DND-41 (cell line): Measurements from ENCODE around the gene CDH2.

ENCODE experiments used
- ATAC-seq: fragments of 200-7000 bp; cut with Tn5 transposase; 3 replicates; pipeline ENCODE4 v1.9.1; 2021; ENCODE audit warnings: low read depth; ENCODE audit not compliant: insufficient read depth
- DNase-seq: peaks from one replicate; pipeline ENCODE4 v3.0.0-alpha.2; 2020
- H2AFZ ChIP-seq: 2 replicates; pipeline ENCODE4 v1.6.0; 2012; ENCODE audit warnings: low read depth, low read length
- H3K27ac ChIP-seq: 2 replicates; pipeline ENCODE4 v1.5.1; 2012; ENCODE audit warnings: low read length, inconsistent platforms
- H3K27me3 ChIP-seq: fragments of 200-600 bp; sonication (generic); 2 replicates; pipeline ENCODE4 v1.6.0; 2012; ENCODE audit warnings: low read length, mild to moderate bottlenecking, inconsistent platforms; ENCODE audit not compliant: insufficient read depth, poor library complexity
- H3K36me3 ChIP-seq: 2 replicates; pipeline ENCODE4 v1.5.1; 2012; ENCODE audit warnings: low read length, inconsistent platforms; ENCODE audit not compliant: insufficient read depth
- H3K4me1 ChIP-seq: 2 replicates; pipeline ENCODE4 v1.5.1; 2012; ENCODE audit warnings: mild to moderate bottlenecking, low read length; ENCODE audit not compliant: insufficient read depth
- H3K4me2 ChIP-seq: 2 replicates; pipeline ENCODE4 v1.6.0; 2012; ENCODE audit warnings: mild to moderate bottlenecking, moderate library complexity, low read length, inconsistent platforms; ENCODE audit not compliant: insufficient read depth
- H3K4me3 ChIP-seq, 2 experiments: fragments of 200-600 bp in 1 of 2; shearing (Covaris generic) in 1 of 2; 2 replicates each; pipeline ENCODE4 v1.5.1; 2012 to 2016; ENCODE audit warnings: inconsistent platforms in 2 of 2, low read length in 2 of 2, mild to moderate bottlenecking in 2 of 2, low read depth in 1 of 2, moderate library complexity in 1 of 2
- H3K79me2 ChIP-seq: 2 replicates; pipeline ENCODE4 v1.6.0; 2012; ENCODE audit warnings: low read length, inconsistent platforms; ENCODE audit not compliant: insufficient read depth
- H3K9ac ChIP-seq: 2 replicates; pipeline ENCODE4 v1.6.0; 2012; ENCODE audit warnings: low read depth, mild to moderate bottlenecking, inconsistent platforms, low read length, moderate library complexity
- H3K9me3 ChIP-seq: 2 replicates; pipeline ENCODE4 v1.5.1; 2012; ENCODE audit warnings: low read length, moderate library complexity, mild to moderate bottlenecking, inconsistent platforms; ENCODE audit not compliant: insufficient read depth, severe bottlenecking
- H4K20me1 ChIP-seq: 2 replicates; pipeline ENCODE4 v1.6.0; 2012; ENCODE audit warnings: low read length; ENCODE audit not compliant: insufficient read depth
- EZH2 ChIP-seq: IDR thresholded peaks from 3 replicates; pipeline ENCODE4 v1.6.1; 2012; ENCODE audit warnings: borderline replicate concordance, low read depth, mild to moderate bottlenecking, moderate library complexity, low read length, inconsistent platforms; ENCODE audit not compliant: severe bottlenecking
- TF ChIP-seq, protein P1 (sequence below): IDR thresholded peaks from 2 replicates; pipeline ENCODE4 v1.5.1; 2012; ENCODE audit warnings: borderline replicate concordance, low read length, moderate library complexity, mild to moderate bottlenecking; ENCODE audit not compliant: poor library complexity, severe bottlenecking; ENCODE audit errors: extremely low read depth

CDH2 gene

GRCh38 chr18:28088477-28088876, 88.5 kb downstream of the CDH2 start:
- no peaks in the 10 kb centered on the region for H3K9me3 ChIP-seq
- TF ChIP-seq, protein P1, sequence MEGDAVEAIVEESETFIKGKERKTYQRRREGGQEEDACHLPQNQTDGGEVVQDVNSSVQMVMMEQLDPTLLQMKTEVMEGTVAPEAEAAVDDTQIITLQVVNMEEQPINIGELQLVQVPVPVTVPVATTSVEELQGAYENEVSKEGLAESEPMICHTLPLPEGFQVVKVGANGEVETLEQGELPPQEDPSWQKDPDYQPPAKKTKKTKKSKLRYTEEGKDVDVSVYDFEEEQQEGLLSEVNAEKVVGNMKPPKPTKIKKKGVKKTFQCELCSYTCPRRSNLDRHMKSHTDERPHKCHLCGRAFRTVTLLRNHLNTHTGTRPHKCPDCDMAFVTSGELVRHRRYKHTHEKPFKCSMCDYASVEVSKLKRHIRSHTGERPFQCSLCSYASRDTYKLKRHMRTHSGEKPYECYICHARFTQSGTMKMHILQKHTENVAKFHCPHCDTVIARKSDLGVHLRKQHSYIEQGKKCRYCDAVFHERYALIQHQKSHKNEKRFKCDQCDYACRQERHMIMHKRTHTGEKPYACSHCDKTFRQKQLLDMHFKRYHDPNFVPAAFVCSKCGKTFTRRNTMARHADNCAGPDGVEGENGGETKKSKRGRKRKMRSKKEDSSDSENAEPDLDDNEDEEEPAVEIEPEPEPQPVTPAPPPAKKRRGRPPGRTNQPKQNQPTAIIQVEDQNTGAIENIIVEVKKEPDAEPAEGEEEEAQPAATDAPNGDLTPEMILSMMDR = no peak
- no peak for TF ChIP-seq EZH2
- no peak overlapping the region for H3K4me3 ChIP-seq
- H3K9ac ChIP-seq = no peak overlapping the region
- H3K36me3 ChIP-seq = no peaks in the 10 kb centered on the region
- ATAC-seq = no peak
- no peaks in the 10 kb centered on the region for H3K27me3 ChIP-seq
- no peak for DNase-seq
- peaks cover 16% of the 10 kb centered on the region for H3K79me2 ChIP-seq
- no peaks in the 10 kb centered on the region for H3K4me1 ChIP-seq
- no peak overlapping the region for H2AFZ ChIP-seq
- H3K4me2 ChIP-seq = no peak overlapping the region
- H3K27ac ChIP-seq = no peak overlapping the region
- H4K20me1 ChIP-seq = peaks cover 3% of the 10 kb centered on the region; the same call in 1 of the 2 replicates

- Histone ChIP-seq H2AFZ (no peak overlapping the region), H3K36me3 (no peaks in the 10 kb centered on the region), H3K27me3 (no peaks in the 10 kb centered on the region), H3K4me3 (no peak overlapping the region), H3K27ac (no peak overlapping the region), H3K9ac (no peak overlapping the region), H4K20me1 (peaks cover 3% of the 10 kb centered on the region; the same call in 1 of the 2 replicates), H3K79me2 (peaks cover 14% of the 10 kb centered on the region), H3K9me3 (no peaks in the 10 kb centered on the region), H3K4me2 (no peak overlapping the region), H3K4me1 (no peaks in the 10 kb centered on the region)
- ATAC-seq = no peak
- no peak for DNase-seq
- TF ChIP-seq, protein P1 = no peak
- no peak for TF ChIP-seq EZH2
Observed at GRCh38 chr18:28086670-28087552, 90.0 kb downstream of the CDH2 start.

DNA sequence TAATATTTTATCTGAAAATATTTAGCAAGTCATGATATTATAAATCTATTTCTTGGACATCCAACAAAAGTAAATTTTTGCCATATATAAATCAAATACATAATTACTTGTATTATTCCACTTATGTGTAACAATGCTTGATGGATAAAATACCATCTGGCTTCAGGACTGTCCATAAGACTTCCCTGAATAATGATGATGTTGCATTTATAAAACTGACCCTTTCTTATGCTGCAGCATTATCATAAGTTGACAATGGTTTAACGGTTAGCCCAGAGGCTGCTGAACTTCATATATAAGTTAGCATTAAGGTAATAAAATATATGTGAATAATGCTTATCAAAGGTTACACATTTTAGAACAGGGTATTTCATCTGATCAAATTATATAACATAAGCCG, 95.4 kb downstream of the CDH2 start:
- H3K27me3 ChIP-seq = no peaks in the 10 kb centered on the region
- H3K4me1 ChIP-seq = no peaks in the 10 kb centered on the region
- no peak overlapping the region for H3K9ac ChIP-seq
- H3K4me2 ChIP-seq = no peak overlapping the region
- peaks cover 11% of the 10 kb centered on the region for H3K79me2 ChIP-seq
- no peak for ATAC-seq
- H2AFZ ChIP-seq = no peak overlapping the region
- TF ChIP-seq EZH2 = no peak
- TF ChIP-seq, protein P1 = no peak
- peaks cover 3% of the 10 kb centered on the region; the same call in 1 of the 2 replicates for H4K20me1 ChIP-seq
- no peaks in the 10 kb centered on the region for H3K9me3 ChIP-seq
- no peak overlapping the region for H3K4me3 ChIP-seq
- no peak overlapping the region for H3K27ac ChIP-seq
- H3K36me3 ChIP-seq = no peaks in the 10 kb centered on the region
- DNase-seq = no peak
